GM18907 (cell line): ENCODE measurements around the gene SREK1.

Experiments used
- ATAC-seq: cut with Tn5 transposase; IDR thresholded peaks from one replicate; pipeline ENCODE4 v1.9.1; 2021; ENCODE audit warnings: mild to moderate bottlenecking, moderate library complexity; ENCODE audit not compliant: unreplicated experiment

Gene SREK1

DNA sequence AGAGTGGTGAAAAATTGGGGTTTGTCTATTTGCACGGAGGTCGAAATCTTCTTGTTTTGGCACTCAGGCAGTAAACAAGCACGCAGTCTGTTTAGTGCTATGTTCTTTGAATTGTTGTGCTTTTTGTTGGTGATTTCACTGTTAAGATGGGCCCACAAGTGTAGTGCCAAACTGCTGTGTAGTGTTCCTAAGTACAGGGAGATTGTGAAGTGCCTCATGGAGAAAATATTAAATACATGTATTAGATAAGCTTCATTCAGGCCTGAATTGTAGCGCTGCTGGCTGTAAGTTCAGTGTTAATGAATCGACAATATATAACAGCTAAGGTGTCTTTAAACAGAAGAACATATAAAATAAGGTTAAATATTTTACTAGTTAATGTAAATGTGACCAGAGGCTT, 17.3 kb downstream of the SREK1 start:
- ATAC-seq = no peak

GRCh38 chr5:66164044-66164790, 20.1 kb downstream of the SREK1 start:
- ATAC-seq = no peak

- no peak for ATAC-seq
Observed at GRCh38 chr5:66168226-66168625, 24.1 kb downstream of the SREK1 start.

- ATAC-seq = no peak
Observed at GRCh38 chr5:66169534-66169933, 25.4 kb downstream of the SREK1 start.

- ATAC-seq = no peak
Observed at GRCh38 chr5:66170195-66170919, 26.3 kb downstream of the SREK1 start.

DNA sequence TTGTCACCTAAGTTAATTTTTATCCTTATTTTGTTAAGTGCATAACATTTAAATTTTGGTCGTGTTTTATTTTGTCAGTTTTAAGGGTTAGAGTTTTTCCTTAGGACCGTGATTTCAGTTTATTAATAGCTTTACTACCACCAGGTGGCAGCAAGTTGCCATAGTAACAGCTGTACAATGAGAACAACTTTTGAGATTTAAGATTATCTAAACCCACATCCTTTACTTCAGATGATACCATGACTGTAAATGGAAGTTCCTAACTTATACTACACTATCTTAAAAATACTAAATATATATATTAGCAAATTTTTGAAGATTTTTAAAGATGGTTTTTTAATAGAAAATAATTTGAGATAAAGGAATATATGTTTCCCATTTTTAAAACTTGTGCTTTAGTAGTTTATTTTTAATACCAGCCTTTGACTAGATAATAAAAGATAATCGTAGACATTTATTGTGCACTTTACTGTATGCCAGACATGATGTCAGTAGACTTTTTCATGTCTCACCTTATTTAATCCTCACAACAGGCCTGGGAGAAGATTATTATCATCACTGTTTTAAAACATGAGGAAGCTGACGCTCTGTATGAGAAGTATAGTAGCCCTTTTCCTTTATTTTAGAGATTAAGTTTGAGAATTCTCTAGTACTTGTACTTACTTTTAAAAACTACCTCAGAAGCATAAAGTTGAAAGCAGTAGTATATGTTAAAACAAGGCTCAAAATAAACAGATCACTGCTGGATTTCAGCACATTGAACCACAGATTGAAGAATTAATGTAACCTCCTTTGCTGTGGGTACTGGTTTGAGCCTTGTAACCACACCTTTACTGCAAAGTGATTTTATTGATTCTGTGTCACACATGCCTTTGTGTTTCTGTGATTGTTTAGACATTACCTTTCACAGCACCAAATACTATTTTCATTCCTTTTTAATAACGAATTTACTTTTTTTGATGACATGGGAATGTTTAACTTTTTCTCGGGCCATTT, 27.5 kb downstream of the SREK1 start:
- ATAC-seq = peak; percentile 66

DNA sequence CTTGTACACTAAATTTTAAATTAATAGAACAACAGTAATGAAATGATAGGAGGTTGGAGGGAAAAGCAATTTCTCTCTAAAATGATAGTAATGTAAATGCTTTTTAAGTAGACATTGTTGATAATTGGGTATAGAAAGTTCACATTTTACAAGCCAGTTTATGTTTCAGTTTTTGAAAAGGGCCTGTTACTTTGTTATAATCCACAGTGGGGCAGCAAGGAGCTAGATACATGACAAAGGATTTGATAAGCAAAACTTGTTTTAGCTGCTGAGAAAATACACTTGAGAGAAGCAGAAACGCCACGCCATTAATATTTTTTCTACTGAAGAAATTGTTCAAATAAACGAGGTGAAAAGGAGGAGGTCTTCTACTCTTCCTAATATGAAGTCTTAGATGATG, 30.2 kb downstream of the SREK1 start:
- no peak for ATAC-seq

DNA sequence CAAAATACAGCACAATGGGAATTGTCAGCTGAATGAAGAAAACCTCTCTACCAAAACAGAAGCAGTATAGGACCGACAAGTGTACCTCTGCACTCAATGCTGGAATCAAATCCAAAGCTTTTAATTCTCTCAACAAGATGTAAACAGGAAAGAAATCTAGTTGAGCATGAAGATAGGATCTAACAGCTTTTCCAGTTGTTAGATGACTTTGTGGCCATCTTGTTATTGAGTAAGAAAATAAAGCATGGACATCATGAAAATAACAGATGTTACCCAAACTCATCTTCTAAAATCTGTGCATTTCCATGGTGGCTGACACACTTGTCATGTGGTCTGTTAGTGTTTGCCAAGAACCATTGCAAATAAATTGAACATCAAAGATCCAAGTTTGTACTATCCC, 34.7 kb downstream of the SREK1 start:
- ATAC-seq = no peak

DNA sequence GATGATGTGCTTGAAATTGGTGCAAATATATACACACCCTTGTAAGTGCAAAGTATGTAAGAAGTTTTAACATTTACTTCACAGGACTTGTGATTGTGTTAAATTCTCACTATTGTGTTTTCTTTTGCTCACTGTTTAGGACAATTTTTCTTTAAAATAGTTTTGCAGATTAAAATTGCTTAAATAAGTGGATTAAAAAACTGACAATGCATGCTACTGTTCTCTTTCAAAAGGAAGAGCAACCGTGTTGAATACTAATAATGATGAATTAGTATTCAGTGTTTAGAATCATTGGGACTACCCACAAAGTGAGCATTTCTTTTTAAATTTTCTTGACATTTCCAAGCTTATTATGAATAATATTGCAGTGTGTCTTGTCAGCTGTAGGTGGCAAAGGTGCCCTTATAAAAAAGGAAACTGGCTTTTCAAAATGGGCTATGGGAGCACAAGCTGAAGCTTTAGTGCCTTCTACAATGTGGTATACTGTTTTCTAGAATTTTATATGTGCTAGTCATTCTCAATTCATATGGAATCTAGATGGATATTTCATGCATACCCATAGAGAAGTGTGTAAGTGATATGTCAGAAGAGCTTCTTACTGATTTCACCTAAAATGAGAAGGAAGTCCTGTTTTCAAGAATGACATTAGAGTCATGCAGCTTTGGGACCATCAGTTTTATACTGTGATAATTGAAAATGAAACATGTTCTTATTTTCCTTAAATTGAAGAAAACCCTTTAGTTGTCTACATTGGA, 35.4 kb downstream of the SREK1 start:
- no peak for ATAC-seq

DNA sequence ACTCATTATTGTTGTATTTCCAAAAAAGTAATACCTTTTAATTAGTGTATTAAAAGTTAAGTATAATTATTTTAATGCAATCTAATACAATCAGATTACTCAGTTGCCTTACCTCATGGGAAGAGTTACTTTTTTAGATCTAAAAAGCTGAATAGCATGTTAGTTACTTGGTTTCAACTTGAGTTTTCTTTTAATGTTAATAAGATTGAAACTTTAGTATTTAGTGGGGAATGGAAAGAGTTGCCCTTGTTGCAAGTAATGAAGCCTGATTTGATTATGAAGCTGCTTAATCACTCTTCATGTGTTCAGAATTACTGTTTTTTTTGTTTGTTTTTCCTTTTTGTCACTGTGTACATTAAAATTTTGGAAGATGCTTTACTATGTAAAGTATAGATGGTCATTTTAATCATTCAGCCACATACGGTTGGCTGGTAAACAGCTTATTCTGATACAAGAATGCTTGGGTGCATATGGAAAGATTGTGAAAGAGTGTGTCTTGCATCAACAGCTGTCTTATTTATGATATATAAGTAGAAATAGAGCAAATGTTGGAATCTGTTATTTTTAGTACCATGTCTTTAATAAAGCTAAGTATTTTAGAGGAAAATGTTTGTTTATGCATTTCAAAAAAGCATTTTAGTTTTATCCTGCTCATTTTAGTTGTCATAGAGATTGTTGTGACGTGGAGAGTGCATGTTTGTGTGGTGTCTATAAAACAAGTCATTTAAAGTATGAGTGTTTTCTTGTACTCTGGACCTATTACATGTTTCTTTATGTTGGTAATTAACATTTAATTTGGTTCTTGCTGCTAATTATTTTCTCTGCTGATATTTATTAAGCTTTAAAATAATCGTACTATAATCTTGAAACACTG, 36.4 kb downstream of the SREK1 start:
- no peak for ATAC-seq

- ATAC-seq = no peak
Observed at GRCh38 chr5:66186108-66186507, 42.0 kb downstream of the SREK1 start.

- ATAC-seq = no peak
Observed at GRCh38 chr5:66193419-66193818, 49.3 kb downstream of the SREK1 start.

DNA sequence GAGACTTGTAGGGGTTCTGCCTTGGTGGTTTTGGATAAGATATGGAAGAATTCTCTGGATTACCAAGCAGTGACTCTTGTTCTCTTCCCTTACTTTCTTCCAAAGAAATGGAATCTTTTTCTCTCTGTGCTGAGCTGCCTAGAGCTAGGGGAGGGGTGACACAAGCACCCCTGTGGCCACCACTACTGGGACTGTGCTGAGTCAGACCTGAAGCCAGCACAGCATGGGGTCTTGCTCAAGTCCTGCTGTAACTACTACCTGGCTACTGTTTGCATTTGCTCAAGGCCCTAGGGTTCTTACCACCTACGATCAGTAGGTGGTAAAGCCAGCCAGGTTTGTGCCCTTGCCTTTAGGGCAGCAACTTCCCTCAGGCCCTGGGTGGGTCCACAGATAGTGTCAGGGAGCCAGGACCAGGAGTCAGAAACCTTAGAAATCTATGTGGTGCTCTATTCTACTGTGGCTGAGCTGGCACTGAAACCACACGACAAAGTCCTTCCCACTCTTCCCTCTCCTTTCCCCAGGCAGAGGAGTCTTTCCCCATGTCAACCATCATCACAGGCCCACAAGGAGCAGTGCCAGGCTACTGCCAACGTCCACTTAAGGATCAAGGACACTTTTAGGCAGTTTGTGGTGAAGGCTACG, 53.8 kb downstream of the SREK1 start:
- no peak for ATAC-seq

GRCh38 chr5:66198837-66199236, 54.7 kb downstream of the SREK1 start:
- no peak for ATAC-seq

DNA sequence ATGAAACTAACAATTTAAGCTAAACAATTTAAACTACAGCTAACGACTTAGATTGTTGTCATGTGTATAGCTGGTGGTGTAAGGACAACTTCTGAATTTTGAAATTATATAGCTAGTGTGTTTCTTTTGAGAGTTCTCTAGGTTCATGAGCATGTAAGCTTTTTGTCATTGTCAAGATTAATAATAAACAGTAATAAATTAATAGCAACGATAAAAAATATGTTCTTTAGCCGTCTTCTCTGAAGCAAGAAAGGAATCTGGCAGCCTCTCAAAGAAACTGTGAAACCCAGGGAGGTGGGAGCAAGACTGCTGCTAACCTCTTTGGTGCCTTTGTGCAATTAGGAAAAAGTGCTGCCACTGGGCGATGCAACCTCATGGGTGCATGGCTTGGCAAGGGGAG, 59.4 kb downstream of the SREK1 start:
- no peak for ATAC-seq

GRCh38 chr5:66206465-66206864, 62.4 kb downstream of the SREK1 start:
- no peak for ATAC-seq

DNA sequence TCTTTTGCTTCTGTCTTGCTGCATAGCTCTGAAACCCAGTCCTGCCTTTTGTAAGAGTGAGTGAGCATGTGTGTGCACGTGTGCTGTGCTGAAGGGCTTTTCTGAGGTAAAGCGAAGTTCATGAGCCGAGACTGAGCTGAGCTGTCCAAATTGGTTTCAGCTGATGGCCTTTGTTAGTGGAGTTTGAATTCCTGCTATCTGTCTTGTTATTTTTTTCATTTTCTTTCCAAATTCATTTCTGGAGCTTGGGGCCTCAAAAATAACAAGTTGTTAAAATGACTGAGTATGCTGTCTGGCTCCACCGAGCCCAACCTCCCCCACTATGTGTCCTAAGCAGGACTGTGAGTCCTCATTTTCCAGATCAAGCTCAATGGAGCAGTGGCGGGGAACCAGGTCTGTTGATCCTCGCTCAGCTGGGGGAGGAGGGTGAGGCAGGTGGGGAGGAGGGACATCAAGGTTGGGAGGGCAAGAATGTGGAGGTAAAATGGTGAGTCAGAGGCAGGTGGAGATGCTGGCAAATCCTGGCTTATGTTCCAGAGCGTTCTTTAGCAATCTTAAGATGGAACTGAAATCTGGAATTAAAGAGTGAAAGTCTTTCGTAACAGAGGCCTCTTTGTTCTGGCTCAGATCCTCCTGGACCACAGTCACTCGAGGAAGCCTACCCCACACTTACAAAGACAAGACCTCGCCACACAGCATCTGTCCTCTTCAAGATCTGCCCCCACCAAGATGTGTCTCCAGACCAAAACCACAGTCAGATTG, 63.9 kb downstream of the SREK1 start:
- ATAC-seq = no peak

DNA sequence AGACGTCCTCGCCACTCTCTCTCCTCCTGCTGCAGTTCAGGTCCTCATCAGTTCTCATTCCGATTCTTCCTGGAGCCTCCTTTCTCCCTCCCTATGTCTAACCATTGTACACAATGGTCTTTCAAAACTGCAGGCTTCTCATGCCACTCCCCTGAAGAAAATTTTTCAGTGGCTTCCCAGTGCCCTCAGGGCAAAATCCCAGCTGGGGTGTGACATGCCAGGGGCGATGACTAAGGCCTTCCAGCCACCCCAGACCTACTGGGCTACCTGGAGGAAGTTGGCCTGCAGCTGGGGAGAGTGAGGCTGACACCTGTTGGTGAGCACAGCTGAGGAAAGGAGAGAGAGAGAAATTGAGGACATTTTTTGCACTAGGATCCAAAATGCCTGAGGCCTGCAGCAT, 65.2 kb downstream of the SREK1 start:
- ATAC-seq = no peak
